Measurements from ENCODE around the gene TM6SF1.

Gene TM6SF1

DNA sequence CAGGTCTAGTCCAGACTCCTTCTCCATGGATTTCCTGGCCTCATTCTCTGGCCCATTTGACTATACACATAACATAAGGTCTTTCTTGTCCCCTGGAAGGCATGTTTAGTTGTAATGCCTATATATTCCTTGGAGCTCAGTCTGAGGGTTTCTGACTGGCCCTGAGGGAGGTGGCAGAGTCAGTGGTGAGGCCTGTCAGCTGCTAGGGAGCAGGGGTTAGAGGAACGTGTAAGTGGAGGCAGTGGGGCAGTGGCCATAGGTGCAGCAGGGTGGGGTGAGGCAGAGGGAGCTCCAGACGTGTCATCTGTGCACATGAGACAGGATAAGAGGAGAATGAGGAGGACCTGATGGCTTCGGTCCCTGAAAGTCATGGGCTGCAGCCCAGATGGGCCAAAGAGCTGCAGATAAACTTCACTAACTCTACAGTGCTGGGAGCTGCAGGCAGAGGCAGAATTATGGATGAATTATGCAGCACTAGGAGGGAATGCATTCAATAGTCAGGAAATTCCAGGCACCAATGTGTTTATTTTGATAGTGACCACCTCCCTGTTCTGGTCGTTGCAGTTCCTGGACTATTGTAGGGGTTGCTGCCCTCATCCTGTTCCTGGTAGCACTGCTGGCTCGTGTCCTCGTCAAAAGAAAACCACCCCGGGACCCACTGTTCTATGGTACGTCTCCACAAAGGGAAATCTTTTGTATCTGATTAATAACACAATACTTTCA is 4.9 kb downstream of the TM6SF1 start:
- Mint-ChIP-seq H3K9me3 (no peaks in the 10 kb centered on the region), H3K4me3 (no peak overlapping the region), H3K27me3 (ENCODE audit: low read depth) (peaks cover 34% of the 10 kb centered on the region), H3K36me3 (ENCODE audit: low read depth) (no peaks in the 10 kb centered on the region), H3K27ac (no peak overlapping the region), H3K4me1 (peaks cover 10% of the 10 kb centered on the region)
- TF ChIP-seq, protein P1, sequence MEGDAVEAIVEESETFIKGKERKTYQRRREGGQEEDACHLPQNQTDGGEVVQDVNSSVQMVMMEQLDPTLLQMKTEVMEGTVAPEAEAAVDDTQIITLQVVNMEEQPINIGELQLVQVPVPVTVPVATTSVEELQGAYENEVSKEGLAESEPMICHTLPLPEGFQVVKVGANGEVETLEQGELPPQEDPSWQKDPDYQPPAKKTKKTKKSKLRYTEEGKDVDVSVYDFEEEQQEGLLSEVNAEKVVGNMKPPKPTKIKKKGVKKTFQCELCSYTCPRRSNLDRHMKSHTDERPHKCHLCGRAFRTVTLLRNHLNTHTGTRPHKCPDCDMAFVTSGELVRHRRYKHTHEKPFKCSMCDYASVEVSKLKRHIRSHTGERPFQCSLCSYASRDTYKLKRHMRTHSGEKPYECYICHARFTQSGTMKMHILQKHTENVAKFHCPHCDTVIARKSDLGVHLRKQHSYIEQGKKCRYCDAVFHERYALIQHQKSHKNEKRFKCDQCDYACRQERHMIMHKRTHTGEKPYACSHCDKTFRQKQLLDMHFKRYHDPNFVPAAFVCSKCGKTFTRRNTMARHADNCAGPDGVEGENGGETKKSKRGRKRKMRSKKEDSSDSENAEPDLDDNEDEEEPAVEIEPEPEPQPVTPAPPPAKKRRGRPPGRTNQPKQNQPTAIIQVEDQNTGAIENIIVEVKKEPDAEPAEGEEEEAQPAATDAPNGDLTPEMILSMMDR (IDR thresholded peaks at IDR 0.05; ENCODE audit: unreplicated experiment in 3 of 3) = no peak

DNA sequence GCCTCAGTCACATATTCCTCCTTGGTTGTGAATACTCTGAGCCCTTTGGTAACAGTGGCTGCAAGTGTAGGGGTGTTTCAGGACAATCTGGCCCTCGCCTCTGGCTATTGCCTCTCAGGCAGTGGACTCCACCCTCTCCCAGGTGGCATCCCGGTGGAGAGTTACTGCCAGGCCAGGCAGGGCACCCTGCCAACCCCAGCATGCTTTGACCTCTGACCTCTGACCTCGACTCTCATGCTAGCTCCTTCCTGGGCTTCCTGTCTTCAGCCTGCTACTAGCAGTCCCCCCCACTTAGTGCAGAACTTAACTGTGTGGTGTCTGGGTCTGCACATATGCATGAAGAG is 5.5 kb downstream of the TM6SF1 start:
- H3K36me3 Mint-ChIP-seq (ENCODE audit: low read depth) = no peaks in the 10 kb centered on the region
- H3K27ac Mint-ChIP-seq = no peak overlapping the region
- peaks cover 34% of the 10 kb centered on the region for H3K27me3 Mint-ChIP-seq (ENCODE audit: low read depth)
- H3K4me1 Mint-ChIP-seq = peaks cover 10% of the 10 kb centered on the region
- TF ChIP-seq, protein P1 (IDR thresholded peaks at IDR 0.05; ENCODE audit: unreplicated experiment in 3 of 3) = no peak
- H3K4me3 Mint-ChIP-seq = no peak overlapping the region
- no peaks in the 10 kb centered on the region for H3K9me3 Mint-ChIP-seq

DNA sequence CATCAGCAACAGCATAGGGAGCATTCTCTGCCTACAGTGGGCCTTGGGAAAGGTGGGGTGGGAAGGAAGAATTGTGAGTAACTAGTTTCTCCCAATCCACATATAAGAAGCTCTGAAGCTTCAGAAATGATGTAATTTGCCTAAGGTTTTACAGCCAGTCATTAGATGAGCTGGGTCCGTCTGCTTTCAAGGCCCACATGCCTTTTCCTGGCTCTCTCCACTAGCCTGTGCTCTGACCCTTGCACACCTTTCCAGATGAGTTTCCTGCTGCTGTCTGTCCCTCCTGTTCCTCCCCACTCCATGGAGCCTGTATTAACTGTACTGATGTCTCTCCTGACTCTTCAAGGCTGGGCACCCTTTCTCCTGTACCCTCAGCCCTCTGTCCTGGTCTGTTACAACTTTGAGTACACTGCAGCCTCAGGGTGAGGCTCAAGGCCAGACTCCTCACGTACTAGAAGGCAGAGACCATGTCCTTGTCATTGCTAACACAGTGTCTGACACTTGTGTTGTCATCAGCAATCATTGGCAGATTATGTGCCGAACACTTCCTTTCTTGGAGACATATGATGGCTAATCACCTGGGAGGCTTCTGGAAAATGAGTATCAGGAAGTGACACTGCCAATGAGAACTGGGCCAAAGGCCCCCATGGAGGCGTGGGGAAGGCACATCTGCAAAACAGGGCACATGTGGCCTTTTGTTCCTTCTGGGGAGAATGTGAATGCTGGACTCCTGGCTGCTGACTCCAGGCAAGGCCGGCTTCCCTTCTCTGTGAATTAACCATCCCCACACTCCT is 6.6 kb downstream of the TM6SF1 start:
- H3K4me1 Mint-ChIP-seq = peaks cover 3% of the 10 kb centered on the region
- no peak overlapping the region for H3K4me3 Mint-ChIP-seq
- H3K36me3 Mint-ChIP-seq (ENCODE audit: low read depth) = no peaks in the 10 kb centered on the region
- H3K27me3 Mint-ChIP-seq (ENCODE audit: low read depth) = peaks cover 22% of the 10 kb centered on the region
- TF ChIP-seq, protein P1 (IDR thresholded peaks at IDR 0.05; ENCODE audit: unreplicated experiment in 3 of 3) = no peak
- no peak overlapping the region for H3K27ac Mint-ChIP-seq
- no peaks in the 10 kb centered on the region for H3K9me3 Mint-ChIP-seq

DNA sequence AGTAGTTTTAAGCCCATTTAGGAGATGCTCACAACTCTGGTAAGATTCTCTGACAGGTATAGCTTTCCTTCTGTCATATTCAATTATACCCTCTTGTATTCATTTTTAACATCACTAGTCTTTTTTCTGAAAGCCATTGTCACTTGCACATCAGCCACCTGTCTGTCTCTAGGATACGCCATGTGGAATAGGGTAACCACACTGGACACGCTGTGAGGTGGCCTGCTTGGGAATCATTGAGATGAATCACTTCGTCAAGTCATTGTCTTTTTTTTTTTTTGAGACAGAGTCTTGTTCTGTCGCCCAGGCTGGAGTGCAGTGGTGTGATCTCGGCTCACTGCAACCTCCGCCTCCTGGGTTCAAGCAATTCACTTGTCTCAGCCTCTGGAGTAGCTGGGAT is 7.4 kb downstream of the TM6SF1 start:
- Mint-ChIP-seq H3K27ac (no peak overlapping the region), H3K27me3 (ENCODE audit: low read depth) (peaks cover 15% of the 10 kb centered on the region), H3K36me3 (ENCODE audit: low read depth) (no peaks in the 10 kb centered on the region), H3K4me3 (no peak overlapping the region), H3K4me1 (no peaks in the 10 kb centered on the region), H3K9me3 (no peaks in the 10 kb centered on the region)
- TF ChIP-seq, protein P1 (IDR thresholded peaks at IDR 0.05; ENCODE audit: unreplicated experiment in 3 of 3) = no peak

DNA sequence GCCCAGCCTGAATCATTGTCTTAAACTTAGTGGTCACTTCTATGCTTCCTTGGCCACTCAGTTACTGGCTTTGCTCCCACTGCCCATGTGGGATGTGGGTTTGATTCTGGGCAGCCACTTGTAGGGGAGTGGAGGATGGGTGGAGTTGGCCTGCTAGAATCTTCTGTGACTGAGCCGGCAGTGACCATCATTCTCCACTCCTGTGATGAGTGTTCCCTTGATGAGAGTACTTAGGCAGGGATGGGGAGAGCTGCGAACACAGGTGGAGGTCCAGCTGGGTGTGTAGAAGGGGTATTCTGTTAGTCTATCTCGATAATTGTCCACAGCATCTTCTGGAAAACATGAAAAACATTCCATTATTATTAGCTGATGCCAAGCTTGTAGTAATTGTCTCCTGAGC is 8.0 kb downstream of the TM6SF1 start:
- H3K36me3 Mint-ChIP-seq (ENCODE audit: low read depth) = no peaks in the 10 kb centered on the region
- H3K4me3 Mint-ChIP-seq = no peak overlapping the region
- H3K9me3 Mint-ChIP-seq = no peaks in the 10 kb centered on the region
- H3K4me1 Mint-ChIP-seq = no peaks in the 10 kb centered on the region
- H3K27me3 Mint-ChIP-seq (ENCODE audit: low read depth) = peaks cover 9% of the 10 kb centered on the region
- H3K27ac Mint-ChIP-seq = no peak overlapping the region
- TF ChIP-seq, protein P1 (IDR thresholded peaks at IDR 0.05; ENCODE audit: unreplicated experiment in 3 of 3) = no peak
